HG03460 (cell line): ENCODE measurements around the gene TMX1.
"Not testable (repeated sequence)": the region's sequence is repeated elsewhere in the genome, so short reads cannot be mapped to it uniquely, and the experiment has no call there.

Experiments used
- ATAC-seq: cut with Tn5 transposase; IDR thresholded peaks from one replicate; pipeline ENCODE4 v1.9.1; 2021; ENCODE audit not compliant: unreplicated experiment

Gene TMX1, protein sequence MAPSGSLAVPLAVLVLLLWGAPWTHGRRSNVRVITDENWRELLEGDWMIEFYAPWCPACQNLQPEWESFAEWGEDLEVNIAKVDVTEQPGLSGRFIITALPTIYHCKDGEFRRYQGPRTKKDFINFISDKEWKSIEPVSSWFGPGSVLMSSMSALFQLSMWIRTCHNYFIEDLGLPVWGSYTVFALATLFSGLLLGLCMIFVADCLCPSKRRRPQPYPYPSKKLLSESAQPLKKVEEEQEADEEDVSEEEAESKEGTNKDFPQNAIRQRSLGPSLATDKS

DNA sequence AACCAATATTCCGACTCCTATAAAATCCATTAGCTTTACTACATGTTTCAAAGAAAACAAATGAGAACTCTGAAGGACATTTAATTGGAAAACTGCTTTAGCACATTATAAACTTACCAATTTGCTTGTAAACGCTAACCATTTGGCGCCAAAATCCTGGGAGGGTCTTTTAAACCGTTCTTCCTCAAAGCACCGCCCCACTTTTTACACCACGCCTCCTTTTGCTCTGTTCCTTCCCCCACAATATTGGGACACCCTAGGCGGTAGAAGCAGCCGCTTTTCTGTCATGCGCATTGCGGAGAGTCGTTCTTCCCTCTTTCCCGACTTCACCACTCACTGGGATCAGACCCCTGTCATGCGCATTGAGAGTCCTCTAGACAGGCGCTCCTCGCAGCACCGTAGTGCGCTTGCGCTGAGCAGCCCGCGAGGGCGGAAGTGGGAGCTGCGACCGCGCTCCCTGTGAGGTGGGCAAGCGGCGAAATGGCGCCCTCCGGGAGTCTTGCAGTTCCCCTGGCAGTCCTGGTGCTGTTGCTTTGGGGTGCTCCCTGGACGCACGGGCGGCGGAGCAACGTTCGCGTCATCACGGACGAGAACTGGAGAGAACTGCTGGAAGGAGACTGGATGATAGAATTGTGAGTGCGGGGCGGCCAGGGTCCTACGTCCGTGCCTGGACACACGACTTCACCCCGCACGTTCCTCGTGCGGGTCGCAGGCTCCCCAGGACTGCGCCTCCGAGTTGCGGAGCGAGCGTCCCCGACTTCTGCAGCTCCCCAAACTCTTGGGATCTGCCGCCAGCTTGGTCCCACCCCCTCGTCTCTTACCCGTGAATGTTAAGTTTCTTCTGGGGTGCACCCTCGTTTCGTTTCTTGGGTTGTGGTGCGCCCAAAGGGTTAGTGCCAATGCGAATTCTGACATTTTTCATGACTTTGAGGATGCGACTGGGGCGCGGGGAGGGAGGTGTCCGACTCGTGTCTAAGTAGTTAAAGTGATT is at the start of gene TMX1:
Gene TMX1 (plus strand): TSS at position 435 of the 991 bp plus-strand sequence. CDS start 46 bp downstream, at position 481.
- ATAC-seq, result peak; percentile 86

DNA sequence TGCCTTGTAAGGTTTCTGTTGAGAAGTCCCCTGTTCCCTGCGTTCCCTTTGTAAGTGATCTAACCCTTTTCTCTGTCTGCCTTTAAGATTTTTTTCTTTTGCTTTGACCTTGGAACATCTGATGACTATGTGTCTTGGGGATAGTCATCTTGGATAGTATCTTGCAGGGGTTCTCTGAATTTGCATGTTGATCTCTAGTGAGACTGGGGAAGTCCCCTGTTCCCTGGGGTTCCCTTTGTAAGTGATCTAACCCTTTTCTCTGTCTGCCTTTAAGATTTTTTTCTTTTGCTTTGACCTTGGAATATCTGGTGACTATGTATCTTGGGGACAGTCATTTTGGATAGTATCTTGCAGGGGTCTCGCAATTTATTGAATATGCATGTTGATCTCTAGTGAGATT is 38.2 kb upstream of the TMX1 start:
- ATAC-seq, result no peak

DNA sequence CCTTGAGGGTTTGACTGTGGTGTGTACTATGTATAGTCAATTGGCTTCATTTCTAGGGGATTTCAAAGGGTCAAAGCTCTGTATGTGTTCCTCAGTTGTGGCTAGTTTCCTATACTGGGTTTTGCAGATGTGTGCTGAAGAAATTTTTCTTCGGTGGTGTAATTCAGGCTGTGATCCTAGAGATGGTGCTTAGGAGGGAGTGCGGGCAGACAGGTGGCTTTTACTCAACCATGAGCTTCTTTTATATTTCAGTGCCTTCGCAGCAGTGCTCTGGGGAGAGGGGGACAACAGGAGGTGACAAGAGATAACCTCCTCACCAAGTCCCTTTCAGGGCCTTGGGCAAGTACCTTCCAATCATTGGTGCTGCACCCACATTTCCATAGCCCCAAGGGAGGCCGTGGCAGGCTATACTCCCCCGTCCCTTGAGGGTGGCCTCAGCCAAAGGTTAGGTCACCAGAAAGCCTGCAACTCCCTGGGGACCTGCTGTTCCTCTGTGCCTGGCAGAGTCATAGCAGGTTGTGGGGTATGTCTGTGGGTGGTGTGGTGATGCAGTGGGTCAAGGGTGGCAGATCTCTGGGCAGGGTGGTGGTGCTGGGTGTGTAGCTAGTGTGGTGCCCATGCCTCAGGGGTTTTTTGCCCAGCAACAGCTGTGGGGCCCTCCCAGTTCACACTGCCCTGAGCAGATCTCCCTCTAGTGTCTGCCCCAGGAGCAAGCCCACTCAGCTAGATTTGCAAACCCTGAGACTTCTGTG is 37.0 kb upstream of the TMX1 start:
- peak; percentile 66 for ATAC-seq

DNA sequence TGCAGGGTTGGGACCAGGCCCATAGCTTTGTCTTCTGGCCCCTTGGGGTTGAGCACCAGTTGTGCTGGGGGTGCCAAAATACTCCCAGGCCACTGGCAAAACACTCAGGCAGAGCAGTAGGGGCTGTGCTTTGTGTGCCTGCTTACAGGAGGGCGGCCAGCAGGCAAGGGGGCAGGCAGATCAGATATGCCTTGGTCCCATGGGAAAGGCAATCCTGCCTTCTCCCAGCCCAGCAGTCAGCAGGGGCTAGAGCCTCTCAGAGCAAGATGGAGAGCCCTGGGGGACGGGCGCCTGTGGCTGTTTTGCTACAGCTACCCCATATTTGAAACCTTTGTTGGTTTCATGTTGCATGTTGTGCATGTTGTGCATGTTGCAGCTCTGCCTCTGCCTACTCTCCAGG is 36.2 kb upstream of the TMX1 start:
- ATAC-seq, result no peak

DNA sequence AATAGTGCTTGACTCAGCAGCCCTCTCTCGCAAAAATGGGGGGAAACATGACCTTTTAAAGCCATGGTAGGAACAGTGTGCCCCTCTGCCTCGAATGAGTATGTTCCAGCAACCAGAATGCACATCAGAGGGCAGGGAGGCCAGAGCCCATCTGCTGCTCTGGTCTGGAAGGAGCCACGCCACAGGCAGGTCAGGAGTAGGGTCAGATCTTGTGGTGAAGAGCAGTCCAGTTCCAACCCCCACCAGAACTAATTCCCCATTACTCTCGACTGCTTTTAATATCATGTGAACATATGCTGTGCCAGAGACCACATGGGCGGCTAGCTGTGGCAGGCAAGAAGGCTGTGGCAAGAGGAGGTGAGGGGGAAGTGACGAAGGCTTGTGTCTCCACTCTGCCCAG is 34.6 kb upstream of the TMX1 start:
- no peak for ATAC-seq

DNA sequence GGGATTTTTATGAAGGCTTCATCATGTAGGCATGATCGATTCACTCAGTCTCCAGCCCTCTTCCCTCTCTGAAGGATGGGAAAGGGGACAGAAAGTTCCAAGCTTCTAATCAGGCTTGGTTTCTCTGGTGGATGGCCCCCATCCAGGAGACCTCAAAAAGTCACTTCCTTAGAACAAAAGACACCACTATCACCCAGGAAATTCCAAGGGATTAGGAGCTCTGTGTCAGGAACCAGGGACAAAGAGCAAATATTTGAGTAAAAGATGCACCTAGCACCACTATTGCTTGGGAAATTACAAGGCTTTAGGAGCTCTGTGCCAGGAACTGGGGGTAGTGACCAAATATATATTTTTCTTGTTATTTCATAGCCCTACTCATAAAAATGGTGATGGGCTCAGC is 33.6 kb upstream of the TMX1 start:
- ATAC-seq, result no peak

DNA sequence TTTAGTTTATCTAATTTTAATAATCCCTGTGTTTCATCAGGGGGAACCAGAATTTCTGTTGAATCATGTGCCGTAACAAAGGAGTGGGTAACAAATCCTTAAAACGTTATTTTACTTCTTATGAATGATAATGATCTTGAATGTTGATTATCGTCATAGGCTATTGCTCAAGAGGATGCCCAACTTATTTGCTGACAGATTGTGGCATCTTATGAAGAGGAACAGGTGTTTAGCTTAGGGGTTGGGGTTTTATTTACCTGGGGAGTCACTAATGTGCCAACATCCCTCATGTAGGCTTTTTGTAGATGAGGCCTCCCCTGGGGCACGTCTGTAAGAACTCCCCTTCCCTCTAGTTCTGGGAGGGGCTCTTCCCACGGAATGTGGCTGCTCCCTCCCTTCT is 32.4 kb upstream of the TMX1 start:
- no peak for ATAC-seq

DNA sequence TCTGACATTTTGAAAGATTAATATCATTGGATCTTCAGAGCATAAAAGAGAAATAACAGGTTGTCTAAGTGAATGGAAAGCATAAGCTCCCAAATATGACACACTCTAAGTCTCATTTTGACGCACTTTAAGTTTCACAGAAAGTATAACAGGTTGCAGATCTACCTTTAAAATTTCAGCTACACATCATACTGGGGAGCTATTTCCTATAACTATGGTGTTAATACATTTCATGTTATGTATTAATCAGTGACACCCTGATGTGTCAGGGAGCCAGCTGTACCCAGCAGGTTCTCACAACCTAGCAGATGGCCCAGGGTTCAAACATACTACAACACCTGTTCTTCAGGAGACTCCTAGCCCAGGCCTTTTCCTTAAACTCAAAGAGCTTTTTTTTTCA is 31.1 kb upstream of the TMX1 start:
- ATAC-seq, result no peak

DNA sequence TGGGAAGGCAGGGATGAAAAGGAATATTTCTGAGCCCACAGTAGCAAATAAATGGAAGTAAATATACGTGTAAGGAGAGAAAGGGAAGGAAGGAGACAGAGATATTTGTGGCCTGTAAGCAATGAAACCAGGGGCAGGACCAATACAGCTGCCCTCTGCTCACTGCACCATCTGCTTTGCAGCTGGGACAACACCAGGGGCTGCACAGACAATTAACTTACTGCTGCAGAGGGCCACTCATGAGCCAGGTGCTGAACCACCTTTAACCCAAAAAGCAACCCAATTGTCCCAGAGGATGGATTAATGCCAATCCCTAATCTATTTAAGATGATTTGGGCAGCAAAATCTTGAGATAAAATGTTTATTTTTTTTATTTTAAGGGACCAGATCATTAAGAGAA is 30.6 kb upstream of the TMX1 start:
- ATAC-seq, result peak; percentile 74

DNA sequence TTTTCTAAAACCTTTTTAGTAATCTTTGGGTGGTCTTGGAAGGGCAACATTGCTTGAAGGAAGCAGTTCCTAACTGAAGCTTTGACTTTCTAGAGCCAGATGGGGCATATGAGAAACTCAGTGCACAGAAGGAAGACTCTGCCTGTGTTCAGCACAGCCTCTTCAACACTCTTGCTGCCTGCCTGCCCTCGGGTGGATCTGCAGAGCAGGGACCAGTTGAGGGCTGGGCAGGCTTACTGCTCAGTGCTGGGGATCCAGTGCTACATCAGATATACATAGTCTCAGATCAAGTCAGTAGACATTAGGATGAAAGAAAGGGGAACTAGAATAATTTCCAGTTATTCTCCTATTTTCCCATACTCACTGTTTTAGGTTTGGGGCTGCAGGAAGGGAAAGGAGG is 29.5 kb upstream of the TMX1 start:
- no peak for ATAC-seq

DNA sequence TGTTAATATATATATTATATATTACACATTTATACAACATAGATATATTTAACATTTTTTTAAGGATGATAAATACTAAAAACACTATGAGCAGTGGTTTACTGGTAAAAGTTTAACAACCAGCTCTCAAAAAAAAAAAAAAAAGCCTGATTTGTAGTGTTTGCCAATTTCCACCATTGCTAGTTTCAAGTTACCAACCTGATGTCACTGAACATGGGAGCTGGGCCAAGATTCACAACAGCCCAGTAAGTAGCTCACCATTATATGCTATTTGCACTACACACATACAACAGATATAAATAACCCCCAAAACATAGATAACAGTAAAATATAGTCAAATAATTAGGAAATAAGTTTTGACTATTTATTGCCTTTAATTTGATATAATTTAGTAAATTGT is 28.9 kb upstream of the TMX1 start:
- ATAC-seq, result no peak

DNA sequence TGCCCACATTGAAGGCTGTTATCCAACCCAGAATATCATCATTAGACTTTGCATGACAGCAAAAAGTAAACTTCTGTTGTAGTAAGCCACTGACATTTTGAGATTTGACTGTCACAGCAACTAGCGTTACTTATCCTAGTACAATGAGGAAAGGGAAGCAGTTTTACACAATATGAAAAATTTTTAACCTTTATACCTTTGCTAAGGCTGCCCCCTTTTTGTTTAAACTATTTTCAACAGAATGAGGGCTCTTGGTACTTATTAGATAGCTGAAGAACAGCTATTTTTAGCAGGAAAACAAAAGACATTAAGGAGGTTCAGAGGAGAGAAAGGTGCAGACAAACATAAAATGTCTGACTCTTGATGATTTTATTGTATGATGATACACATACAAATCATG is 23.4 kb upstream of the TMX1 start:
- no peak for ATAC-seq

DNA sequence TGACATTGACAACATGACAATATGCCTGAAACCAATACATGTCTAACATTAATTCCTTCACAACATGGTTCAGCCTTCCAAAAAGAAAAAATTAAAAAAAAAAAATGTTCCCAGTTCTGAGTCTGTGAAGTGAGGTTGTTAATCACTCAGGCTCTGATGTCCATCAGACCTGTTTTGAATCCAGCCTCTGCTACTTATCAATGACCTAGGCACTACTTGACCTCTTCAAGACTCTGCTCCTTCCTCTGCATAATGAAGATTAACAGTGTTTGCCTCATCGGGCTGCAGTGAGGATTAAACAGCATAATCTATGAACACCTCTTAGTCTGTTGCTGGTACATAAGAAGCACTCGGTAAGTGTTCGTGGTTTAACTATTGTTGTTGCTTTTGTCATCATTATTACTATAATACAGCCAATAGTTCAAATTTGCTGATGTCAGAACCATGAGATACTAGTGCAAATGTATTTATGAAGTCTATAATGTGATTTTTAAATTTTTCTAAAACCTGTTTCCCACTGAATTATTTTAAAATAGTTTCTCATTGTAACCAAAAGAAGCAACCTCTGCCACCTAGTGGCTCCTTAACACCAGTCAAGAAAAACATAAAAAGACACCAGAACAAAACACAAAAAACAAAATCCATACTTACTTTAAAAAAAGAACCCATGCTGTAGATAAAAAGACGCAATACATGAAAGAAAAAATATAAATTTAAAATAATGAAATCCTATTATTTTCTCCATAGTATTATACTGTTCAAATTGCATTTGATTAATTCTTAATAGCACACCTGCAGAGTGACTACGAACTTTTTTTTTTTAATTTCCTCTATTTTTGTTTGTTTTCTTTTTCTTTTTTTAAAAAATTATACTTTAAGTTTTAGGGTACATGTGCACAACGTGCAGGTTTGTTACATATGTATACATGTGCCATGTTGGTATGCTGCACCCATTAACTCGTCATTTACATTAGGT is 20.3 kb upstream of the TMX1 start:
- no peak for ATAC-seq

DNA sequence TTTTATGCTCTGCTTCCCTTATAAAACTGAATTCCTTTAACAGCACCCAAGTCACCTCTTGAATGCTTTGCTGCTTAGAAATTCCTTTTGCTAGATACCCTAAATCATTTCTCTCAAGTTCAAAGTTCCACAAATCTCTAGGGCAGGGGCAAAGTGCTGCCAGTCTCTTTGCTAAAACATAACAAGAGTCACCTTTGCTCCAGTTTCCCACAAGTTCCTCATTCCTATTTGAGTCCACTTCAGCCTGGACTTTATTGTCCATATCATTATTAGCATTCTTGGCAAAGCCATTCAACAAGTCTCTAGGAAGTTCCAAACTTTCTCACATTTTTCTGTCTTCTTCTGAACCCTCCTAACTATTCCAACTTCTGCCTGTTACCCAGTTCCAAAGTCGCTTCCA is 16.6 kb upstream of the TMX1 start:
- ATAC-seq, result not testable (repeated sequence)

DNA sequence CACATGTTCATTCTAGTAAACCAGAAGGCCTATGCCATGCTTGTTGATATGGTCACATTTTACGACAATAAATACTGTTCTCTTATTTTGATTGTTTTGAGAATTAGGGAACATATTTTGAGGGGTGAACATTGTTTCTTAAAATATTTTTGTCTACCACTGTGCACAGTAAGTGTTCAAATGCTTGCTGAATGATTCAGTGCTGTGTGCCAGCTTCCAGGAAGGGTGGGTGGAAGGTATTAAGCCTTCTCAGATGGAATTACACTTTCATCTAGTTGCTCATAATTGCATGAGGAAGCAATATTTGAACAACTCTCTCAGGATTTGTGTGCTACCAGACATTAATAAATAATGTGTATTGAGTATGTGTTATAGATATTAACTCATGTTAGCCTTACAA is 15.5 kb upstream of the TMX1 start:
- ATAC-seq, result no peak

DNA sequence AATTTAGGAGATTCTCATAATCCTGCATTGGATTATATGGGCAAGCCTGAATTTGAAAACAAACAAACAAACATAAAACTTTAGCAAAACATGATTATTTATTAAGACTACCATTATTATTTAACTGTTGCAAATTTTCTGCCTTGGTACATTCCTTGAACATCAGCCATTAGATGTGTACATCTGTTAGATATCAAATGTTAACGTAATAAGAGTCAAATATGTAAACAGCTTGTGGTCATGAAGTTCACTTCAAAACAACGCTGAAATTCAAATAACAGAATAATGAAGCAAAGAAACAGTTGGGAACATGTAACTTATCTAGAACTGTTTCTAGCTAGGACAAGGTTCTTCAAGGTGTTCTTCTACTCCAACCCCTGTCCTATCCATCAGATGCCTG is 14.3 kb upstream of the TMX1 start:
- ATAC-seq, result no peak

DNA sequence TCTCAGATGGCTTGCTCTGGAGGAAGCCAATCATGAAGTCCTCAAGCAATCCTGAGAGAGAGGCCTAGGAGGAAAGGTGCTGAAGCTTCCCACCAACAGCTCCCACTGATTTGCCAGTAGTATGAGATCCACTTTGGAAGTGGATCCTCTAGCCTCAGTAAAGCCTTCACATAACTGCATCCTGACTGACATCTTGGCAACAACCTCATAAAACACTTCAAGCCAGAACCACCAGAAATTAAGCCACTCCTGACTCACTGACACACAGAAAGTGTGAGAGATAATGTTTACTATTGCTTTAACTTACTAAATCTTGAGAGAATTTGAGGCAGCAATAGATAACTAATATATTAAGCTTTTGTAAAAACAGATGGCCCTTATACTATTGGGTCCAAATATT is 11.7 kb upstream of the TMX1 start:
- ATAC-seq, result no peak

DNA sequence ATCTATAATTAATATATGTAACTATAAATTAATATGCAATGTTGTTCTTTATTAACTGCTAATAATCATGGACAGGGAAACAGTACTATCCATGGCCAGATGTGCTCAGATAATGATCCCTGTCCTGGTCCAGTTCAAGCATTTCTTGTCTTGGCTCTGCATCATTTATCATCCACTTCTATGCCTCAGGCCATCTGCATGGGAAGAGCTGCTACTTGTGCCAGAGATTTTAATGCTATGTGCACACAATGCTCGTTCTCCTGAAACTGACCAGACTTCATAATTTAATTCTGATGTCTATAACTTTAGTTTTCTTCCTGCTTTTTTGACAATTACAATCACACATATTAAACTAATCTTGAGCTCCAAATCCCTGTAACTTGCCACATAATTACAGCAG is 11.2 kb upstream of the TMX1 start:
- ATAC-seq, result no peak

DNA sequence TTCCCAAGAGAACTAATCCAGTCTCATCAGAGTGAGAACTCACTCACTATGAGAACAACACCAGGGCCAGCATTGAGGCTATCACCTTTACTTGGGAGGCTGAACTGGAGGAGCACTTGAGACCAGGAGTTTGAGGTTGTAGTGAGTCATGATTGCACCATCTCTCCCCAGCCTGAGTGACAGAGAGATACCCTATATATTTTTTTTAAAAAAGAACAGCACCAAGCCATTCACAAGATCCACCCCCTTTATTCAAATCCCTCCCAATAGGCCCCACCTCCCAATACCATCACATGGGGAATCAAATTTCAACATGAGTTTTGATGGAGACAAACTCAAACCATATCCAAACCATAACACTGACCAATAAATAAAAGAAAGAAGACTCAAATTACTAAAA is 3.7 kb upstream of the TMX1 start:
- ATAC-seq, result no peak

DNA sequence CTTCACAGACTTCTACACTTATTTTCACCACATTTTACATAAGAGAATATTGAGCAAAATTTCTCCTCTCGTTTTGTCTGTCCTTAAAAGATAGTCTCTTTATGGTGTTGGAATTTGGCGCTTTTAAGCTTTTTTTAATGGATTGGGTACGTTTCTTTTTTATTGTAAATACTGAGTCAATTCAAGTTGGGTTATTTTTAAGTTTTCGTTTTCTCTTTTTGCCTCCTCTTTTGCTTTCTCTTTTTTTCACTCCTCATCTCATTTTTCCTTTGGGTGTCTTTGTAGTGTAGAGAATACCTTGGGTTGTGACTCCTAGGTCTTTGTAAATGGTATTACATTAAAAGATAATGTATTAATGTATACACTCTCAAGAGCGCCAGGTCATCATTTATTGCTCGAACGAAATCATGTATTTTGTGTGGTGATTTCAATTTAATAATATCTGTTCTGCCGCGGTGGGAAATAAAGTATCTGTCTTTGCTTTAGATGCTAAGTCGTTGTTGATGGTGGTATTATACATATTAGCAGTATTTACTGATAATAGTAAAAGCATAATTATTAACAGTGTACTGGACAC is 845 bp downstream of the TMX1 start:
- no peak for ATAC-seq
